ENCODE results near the gene HFE. TPM values are rescaled to one million over a fixed set of nuclear protein-coding genes. Genes with fewer than 3 reads are reported as not detected.

The HFE gene, protein sequence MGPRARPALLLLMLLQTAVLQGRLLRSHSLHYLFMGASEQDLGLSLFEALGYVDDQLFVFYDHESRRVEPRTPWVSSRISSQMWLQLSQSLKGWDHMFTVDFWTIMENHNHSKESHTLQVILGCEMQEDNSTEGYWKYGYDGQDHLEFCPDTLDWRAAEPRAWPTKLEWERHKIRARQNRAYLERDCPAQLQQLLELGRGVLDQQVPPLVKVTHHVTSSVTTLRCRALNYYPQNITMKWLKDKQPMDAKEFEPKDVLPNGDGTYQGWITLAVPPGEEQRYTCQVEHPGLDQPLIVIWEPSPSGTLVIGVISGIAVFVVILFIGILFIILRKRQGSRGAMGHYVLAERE
- total RNA-seq = 16.8 and 31.7 TPM in 2 replicates

DNA sequence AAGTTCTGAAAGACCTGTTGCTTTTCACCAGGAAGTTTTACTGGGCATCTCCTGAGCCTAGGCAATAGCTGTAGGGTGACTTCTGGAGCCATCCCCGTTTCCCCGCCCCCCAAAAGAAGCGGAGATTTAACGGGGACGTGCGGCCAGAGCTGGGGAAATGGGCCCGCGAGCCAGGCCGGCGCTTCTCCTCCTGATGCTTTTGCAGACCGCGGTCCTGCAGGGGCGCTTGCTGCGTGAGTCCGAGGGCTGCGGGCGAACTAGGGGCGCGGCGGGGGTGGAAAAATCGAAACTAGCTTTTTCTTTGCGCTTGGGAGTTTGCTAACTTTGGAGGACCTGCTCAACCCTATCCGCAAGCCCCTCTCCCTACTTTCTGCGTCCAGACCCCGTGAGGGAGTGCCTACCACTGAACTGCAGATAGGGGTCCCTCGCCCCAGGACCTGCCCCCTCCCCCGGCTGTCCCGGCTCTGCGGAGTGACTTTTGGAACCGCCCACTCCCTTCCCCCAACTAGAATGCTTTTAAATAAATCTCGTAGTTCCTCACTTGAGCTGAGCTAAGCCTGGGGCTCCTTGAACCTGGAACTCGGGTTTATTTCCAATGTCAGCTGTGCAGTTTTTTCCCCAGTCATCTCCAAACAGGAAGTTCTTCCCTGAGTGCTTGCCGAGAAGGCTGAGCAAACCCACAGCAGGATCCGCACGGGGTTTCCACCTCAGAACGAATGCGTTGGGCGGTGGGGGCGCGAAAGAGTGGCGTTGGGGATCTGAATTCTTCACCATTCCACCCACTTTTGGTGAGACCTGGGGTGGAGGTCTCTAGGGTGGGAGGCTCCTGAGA lies at the start of gene HFE:
Gene HFE, plus strand, starts transcription at position 146 of the 832 bp plus-strand sequence. Its CDS starts 12 bp downstream, at position 158.

Other genes with a start within 250 kb of the HFE start
- not detected in 2 replicates for gene SLC17A3, start 213.2 kb upstream of the HFE start, total RNA-seq
- gene SLC17A2, start 156.7 kb upstream of the HFE start, total RNA-seq = not detected in 2 replicates
- 7.5 and 8.2 TPM in 2 replicates for gene TRIM38, start 124.6 kb upstream of the HFE start, total RNA-seq

Measured in myometrial cell (primary cell).